Stimulated activated CD8-positive, alpha-beta memory T cell treated with anti-CD3 and anti-CD28 coated beads, Interleukin-7, amount 100 ng/mL, for 24 hours (primary cell): ENCODE measurements around the gene RNF10.
"Not testable (repeated sequence)": the region's sequence is repeated elsewhere in the genome, so short reads cannot be mapped to it uniquely, and the experiment has no call there.

ENCODE experiments used
- DNase-seq: peaks from one replicate; pipeline ENCODE4 v3.0.0-alpha.2; 2020; ENCODE audit warnings: low read depth

The RNF10 gene

DNA sequence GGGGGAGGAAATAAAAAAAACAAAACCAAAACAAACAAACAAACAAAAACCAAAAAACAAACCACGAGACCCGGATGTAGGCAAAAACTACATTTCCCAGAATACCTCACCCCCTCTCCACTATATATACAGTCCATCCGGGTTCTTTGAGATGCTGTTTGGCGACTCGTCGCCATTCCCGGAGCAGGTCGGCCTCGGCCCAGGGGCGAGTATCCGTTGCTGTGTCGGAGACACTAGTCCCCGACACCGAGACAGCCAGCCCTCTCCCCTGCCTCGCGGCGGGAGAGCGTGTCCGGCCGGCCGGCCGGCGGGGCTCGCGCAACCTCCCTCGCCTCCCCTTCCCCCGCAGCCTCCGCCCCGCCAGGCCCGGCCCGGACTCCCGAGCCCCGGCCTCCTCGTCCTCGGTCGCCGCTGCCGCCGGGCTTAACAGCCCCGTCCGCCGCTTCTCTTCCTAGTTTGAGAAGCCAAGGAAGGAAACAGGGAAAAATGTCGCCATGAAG lies at the start of gene RNF10:
RNF10 (plus strand) TSS at position 154 of the 500 bp plus-strand sequence. CDS start 456 bp downstream, outside the sequence.
- DNase-seq = peak; percentile 31

GRCh38 chr12:120485961-120486881 lies 47.9 kb upstream of the RNF10 start:
- DNase-seq = no peak

DNA sequence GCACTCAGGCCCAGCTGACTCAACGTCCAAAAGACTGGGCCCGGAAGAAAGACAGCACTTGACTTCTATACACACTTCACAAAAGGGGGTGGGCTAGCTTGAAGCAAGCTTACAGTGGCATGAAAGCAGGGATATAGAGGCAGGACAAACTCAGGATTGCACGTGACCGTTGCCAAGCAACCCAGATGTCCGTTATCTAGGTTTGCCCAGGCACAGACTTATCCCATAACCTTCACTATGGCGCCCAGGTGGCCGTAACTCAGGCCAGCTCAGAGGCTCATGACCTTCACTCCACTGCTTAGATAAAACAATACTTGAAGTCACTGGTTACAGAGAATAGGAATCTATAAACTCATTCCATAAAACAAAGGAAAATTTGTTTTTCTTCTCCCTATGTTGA lies 46.6 kb upstream of the RNF10 start:
- DNase-seq = not testable (repeated sequence)

GRCh38 chr12:120488057-120488640 lies 46.0 kb upstream of the RNF10 start:
- DNase-seq = no peak

GRCh38 chr12:120489018-120489417 lies 45.1 kb upstream of the RNF10 start:
- DNase-seq = no peak

GRCh38 chr12:120490325-120490724 lies 43.8 kb upstream of the RNF10 start:
- DNase-seq = no peak

DNA sequence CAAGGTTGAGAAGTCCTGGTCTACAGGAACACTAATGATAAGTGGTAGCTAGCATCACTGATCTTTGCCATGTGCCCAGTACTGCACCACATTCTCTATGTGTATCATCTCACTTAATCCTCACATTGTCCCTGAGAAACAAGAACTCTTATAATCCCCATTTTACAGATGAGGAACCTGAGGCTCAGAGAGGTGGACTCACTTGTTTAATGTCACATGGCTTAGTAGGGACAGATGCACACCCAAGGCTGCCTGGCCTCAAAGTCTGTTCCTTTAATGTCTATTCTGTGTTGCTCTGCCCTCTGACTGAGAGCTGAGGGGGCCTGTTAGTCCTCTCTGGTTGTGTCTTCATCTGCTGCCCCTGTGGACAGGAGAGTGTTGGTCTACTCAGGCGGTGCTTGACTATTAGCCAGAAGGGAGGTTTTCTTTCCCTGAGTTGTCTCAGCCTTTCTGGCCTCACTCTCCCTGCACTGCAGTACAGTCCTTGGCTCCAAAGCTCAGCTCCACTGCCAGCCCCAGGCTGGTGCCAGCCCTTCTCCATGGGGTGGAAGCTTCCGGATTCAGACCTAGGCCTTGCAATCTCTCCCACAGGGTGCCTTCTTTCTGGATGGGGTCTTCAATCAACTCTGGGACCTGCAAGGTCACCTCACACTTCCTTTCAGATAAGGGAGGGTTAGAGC lies 43.2 kb upstream of the RNF10 start:
- no peak for DNase-seq

DNA sequence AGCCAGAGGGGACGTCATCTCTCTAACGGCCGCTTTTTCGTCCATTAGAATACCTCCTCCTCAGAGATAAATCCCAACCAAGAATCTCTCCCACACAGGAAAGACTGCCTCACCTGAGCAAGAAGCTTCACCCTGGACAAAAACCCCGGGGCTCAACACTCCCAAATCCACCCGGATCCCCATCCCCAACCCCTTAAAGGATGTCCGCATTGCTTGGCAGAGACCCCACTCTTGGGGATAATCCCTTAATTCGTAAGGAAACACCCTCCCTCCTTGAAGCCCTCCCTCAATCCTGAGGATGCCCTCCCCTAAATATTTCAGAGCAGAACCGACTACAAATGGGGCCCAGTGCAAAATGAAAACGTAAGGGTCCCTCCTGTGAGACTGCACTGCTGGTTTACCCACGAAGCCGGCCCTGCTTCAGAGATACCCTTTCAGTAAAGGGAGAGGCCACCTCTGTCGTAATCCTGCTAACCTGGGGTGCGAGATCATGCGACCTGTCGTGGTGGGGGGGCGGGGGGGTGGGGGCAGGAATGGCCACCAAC lies 38.9 kb upstream of the RNF10 start:
- DNase-seq = no peak

GRCh38 chr12:120495731-120496412 lies 38.3 kb upstream of the RNF10 start, which contains the start of gene DYNLL1:
Gene DYNLL1 (plus strand): TSS chr12:120496113. CDS start chr12:120496422, 309 bp downstream.
- DNase-seq = peak; percentile 97

DNA sequence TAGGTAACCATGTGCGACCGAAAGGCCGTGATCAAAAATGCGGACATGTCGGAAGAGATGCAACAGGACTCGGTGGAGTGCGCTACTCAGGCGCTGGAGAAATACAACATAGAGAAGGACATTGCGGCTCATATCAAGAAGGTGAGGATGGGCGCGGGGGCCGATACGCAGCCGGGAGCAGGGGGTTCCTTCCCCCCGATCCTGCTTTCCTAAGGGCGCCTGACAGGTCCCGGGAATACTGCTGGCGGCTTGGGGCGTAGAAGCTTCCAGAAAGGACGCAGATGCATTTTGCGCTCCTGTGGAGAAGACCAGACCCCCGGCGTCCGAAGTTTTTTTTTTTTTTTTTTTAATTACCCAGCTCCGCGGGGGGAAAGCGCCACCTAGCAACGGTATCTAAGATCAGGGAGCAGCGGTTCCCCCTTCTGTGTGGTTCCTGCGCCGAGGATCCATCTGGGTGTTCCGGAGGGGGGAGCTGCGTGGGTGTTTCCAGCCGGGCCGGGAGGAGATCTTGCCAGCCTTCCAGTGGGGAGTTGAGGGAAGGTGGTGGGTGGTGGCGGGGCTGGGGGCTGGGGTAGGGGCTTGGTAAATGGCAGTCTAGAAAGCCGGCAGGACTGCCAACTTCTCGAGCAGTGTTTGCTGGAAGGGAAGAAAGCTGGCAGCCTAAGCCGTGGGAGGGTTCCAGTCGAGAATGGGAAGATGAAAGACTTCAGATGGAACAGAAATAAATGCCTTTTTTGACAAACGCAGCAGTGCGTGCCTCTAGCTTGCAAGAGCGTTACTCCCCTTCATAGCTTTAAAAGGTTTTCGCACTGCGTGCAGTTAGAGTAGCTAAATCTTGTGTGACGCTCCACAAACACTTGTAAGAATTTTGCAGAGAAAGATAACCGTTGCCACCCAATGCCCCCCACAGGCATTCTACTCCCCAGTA lies 37.5 kb upstream of the RNF10 start:
- DNase-seq = peak; percentile 17

GRCh38 chr12:120497524-120498150 lies 36.5 kb upstream of the RNF10 start:
- DNase-seq = no peak

DNA sequence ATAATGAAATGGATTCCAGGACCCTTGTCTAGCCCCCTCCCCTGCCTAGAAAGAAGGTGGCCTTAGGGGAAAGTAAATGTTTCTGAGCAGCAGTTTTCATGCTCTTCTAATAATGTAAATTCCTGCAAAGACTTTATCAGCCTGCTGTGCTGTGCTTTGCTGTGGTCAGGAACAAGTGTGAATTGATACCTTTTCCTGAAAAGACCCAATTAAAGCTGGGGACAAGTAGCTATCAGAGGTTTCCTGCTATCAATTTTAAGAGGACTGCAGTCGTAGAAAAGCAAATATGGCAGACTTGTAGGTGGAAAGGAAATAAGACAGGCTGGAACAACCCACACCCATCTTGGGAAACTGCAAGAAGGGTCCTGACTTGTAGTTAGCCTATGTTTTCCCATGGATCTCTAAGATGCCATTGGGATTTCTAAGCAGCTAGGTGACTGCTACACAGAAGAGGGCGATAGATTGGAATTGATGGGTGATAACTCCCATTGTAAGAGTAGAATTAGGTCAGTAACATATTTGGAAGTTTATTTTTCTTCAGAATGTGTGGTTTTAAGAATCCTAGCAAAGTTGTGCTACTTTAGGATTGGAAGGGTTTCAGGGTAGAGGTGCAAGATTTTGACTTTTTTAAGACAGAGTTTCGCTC lies 35.2 kb upstream of the RNF10 start:
- DNase-seq = no peak

- no peak for DNase-seq
Observed at GRCh38 chr12:120500581-120500980, 33.6 kb upstream of the RNF10 start.

GRCh38 chr12:120504587-120504986 lies 29.6 kb upstream of the RNF10 start:
- DNase-seq = no peak

DNA sequence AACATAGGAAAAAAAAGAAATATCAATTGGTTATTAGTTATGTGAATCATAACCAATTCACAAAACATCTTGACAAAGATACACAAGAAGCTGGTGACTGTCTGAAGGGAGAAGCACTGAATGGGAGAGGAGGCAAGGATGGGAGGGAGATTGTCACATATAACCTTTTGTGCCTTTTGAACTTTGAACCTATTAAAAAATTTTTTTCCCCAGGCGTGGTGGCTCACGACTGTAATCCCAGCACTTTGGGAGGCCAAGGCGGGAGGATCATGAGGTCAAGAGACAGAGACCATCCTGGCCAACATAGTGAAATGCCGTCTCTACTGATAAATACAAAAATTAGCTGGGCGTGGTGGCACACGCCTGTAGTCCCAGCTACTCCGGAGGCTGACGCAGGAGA lies 25.6 kb upstream of the RNF10 start:
- no peak for DNase-seq

DNA sequence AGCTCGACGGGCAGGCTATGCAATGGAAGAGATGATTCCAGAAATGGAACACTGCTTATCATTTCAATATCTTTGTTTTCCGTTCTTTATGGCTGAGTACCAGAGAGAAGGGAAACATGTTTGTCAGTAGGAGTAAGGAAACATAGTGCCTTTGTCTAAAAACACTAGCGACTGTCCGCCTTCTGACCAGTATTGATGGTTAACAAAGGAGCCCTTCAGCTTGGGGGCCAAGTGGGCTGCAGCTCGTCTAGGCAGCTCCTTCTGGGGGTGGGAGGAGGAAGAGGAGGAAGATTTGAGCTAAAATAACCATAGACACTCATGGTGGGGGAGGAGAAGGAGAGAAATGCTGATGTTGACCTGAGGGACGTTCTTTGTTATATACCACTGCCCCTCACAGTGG lies 20.2 kb upstream of the RNF10 start:
- no peak for DNase-seq

DNA sequence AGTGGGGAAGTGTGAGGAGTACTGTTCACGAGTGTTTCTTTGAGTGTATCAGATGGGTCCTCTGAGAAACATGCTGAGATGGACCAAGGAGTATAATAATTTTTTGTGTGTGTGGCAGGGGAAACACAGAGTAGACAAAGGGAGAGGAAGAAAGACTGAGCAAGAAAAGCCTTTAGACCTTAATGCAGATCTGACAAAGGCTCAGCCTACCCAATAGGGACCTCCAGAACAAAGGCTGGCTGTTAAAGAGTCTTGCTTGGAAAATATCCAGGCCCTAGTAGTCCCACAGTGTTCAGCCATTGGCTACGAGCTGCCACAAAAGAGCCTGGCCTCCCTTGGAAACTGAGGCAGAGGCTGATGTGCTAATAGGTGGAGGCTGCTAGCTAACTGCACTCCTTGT lies 18.7 kb upstream of the RNF10 start:
- no peak for DNase-seq

GRCh38 chr12:120519324-120519723 lies 14.8 kb upstream of the RNF10 start:
- DNase-seq = not testable (repeated sequence)

DNA sequence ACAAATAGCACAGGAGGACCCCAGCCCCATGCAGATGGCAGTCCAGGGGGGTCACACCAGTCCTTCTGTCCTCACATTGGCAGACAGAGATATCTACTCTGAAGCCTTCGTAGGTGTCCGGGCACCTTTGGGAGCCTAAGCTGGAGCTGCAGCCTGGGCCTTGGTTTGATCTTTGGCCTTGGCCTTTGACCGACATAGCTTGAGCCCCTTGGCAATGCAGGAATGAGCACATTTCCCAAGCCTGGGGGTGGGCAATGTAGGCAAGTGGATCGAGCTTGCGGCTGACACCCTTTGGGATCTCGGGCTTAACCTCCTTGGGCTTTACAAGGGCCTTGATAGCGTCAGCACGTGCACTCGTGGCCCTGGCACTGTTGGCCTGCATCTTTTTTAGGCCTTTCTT lies 11.6 kb upstream of the RNF10 start:
- DNase-seq = no peak
